ENCODE results near the gene TAMALIN.
A peak's percentile ranks its signal among the peaks of the same experiment; 100 is the strongest.

The TAMALIN gene

GRCh38 chr12:52014567-52015530 is 8.1 kb downstream of the TAMALIN start:
- no peak for DNase-seq

- no peak for DNase-seq
Measured at GRCh38 chr12:52015532-52016041, 8.8 kb downstream of the TAMALIN start.

GRCh38 chr12:52018433-52019112 is 11.8 kb downstream of the TAMALIN start:
- no peak for DNase-seq

GRCh38 chr12:52019113-52019770 is 12.5 kb downstream of the TAMALIN start:
- DNase-seq, result no peak

GRCh38 chr12:52020539-52021336 is 14.0 kb downstream of the TAMALIN start:
- DNase-seq, result peak; percentile 56

- no peak for DNase-seq
Measured at GRCh38 chr12:52022841-52023181, 16.1 kb downstream of the TAMALIN start.

- DNase-seq, result peak; percentile 65
Measured at GRCh38 chr12:52023182-52023975, 16.6 kb downstream of the TAMALIN start.

- DNase-seq, result no peak
Measured at GRCh38 chr12:52023976-52024688, 17.4 kb downstream of the TAMALIN start.

GRCh38 chr12:52024845-52025230 is 18.1 kb downstream of the TAMALIN start:
- no peak for DNase-seq

- DNase-seq, result no peak
Measured at GRCh38 chr12:52026263-52026662, 19.5 kb downstream of the TAMALIN start.

GRCh38 chr12:52027085-52027843 is 20.5 kb downstream of the TAMALIN start:
- no peak for DNase-seq

- DNase-seq, result peak; percentile 36
Measured at GRCh38 chr12:52029685-52030084, 22.9 kb downstream of the TAMALIN start.

GRCh38 chr12:52032446-52032803 is 25.7 kb downstream of the TAMALIN start:
- peak; percentile 67 for DNase-seq

- peak; percentile 97 for DNase-seq
Measured at GRCh38 chr12:52032804-52033445, 26.2 kb downstream of the TAMALIN start.

GRCh38 chr12:52033446-52034140 is 26.8 kb downstream of the TAMALIN start:
- no peak for DNase-seq

GRCh38 chr12:52035190-52035589 is 28.4 kb downstream of the TAMALIN start:
- no peak for DNase-seq

GRCh38 chr12:52035926-52036325 is 29.2 kb downstream of the TAMALIN start:
- no peak for DNase-seq

- peak; percentile 88 for DNase-seq
Measured at GRCh38 chr12:52036587-52037171, 29.9 kb downstream of the TAMALIN start.

Measured in fibroblast of skin of right biceps (primary cell).